CD4-positive, alpha-beta T cell treated with Interleukin-17A for 1 hour (primary cell): ENCODE results near the gene ABI3.

Source experiments
- DNase-seq: peaks from one replicate; pipeline ENCODE4 v3.0.0-alpha.2; 2020

Gene ABI3

DNA sequence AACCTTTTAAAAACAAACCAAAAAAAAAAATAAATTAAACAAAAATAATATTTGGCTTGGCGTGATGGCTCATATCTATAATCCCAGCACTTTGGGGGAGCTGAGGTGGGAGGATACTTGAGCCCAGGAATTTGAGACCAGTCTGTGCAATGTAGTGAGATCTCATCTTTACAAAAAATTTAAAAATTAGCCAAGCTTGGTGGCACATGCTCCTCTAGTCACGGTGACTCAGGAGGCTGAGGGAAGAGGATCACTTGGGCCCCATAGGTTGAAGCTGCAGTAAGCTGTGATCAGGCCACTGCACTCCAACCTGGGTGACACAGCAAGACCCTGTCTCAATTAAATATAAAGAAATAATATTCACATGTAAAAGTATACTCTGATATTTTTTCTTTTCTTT, 12.3 kb upstream of the ABI3 start:
- DNase-seq: no peak

DNA sequence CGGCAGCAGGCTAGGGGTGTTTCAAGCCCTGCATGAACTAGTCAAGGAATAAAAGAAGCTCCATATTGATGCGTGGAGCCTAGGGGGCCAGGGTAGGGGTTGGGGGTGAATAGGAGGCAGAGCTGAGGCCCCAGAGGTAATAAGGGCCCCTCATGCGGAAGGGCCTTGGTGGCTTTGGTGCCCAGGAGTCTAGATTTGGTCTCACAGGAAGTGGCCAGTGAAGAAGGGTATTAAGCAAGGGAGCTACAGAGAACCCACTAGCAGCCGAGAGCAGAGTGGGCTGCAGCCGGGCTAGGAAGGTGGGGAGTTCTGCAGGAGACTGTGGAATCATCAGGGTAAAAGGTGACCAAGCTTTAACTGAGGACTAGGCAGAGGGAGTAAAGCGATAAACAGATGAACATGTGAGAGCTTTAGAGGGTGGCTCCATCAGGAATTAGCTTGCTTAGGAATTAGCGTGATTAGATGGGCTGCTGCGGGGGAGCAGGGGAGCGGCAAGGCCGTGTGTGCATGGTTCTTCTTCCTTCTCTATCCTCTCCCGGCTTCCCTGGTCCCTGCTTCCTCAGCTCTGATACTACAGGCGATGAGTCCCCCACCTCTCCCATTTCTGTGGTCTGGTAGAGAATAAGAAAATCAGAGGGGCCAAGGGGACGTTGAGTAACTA, 10.0 kb upstream of the ABI3 start:
- no peak for DNase-seq

DNA sequence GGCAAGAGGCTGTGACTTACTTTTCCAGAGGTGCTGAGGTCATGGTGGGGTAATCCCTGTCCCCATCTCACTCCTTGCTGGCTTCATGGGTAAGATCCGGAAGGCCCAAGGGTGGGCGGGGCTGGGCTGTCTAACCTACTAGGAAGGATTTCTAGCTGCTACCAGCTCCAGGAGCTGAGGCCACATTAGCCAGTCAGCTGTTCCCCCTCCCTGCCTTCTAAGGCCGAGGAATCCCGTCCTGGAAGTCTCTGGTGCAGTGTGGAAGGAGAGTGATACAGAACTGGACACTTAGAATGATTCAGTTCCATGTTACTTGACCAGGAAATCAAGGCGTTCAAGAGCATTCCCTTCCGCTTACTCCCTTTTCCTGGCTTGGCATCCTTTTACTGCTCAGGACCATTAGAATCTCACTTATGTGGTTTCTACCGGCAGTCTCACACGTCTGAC, 9.0 kb upstream of the ABI3 start:
- no peak for DNase-seq

DNA sequence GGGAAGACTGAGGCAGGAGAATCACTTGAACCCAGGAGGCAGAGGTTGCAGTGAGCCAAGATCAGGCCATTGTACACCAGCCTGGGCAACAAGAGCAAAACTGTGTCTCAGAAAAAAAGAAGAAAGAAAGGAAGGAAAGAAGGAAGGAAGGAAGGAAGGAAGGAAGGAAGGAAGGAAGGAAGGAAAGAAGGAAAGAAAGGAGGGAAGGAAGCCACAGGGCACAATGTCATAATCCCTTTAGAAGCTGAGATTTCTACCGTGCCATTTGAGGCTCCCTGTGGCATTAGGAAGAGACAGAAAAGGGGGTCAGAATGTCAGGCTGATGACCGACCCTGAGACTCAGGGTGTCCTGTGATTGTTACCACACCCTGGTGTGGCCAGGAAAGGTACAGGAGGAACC, 6.7 kb upstream of the ABI3 start:
- no peak for DNase-seq

DNA sequence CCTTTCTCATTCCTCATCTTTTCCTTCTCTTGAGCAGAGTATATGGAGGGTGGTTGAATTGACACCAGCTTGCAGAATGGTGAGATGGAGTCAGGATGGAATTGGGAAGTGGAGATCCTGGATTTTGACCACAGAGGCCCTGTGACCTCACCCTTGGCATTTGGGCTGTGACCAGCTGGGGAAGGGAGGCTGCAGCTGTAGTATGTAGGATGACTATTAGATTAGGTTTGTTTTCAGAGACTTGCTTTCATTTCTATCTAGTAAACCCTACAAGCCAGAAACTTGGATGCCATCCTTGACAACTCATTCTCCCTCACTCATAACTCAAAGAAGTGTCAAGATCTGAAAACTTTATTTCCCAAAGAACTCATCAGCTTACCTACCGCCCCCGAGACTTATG, 6.0 kb upstream of the ABI3 start:
- DNase-seq: no peak

DNA sequence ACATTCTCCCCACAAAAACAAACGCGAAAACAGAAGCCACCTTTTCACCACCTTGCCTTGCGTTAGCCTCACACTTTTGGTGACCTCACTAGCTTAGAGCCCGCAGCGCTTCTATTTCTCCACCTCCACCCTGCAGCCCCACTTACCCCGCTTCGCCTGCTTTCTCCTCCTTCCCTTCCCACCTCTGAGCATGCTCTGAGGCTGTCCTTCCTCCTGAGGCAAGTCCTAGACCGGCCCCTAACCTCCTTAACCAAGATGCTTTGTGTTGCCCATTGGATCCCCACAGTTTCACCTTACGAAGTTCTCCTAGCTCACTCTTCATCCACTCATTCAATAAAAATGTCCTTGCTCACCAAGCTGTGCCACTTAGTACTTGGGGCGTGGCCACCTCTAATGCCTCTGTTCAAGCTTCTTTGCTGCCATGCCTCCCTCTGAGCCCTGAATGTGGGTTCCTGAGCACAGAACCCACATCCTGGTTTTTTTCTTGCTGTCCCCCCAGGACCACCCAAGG, 1.4 kb upstream of the ABI3 start:
- peak; percentile 36 for DNase-seq

DNA sequence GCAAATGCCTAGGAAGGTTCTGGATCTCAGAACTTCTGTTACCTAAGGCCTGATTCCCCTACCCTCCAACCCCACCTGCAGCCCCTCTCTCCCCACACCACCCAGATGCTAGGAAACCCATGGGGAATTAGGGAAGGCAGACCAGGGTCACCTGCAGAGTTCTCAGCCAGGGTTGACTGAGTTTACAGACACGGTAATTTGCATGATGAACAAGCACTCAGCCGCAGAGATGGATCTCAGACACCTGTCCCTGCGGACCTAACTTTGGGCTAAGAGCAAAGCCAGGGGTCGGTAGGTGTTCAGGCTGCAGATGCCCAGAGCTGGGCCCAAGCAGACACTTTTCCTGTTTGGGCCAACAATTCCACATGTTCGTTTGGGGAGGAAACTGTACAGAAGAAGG, 2.9 kb downstream of the ABI3 start:
- DNase-seq: no peak

DNA sequence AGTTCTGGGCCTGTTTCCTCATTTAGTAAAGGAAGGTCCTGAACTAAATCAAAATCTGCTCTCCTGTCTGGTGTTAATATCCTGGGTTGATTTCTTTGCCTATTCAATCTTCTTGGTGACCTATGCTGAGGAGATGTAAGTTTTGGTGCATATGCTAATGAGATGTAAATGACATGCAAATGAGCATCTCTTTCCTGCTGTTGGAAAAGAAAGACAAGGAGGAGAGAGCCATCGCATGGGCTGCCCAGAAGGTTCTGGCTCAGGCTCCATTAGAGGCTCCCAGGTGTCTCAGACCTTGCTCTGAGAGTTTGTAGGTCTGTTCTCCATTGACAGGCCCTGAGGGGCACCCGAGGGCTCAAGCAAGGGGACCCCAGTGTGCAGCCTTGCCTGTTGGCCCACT, 3.3 kb downstream of the ABI3 start:
- no peak for DNase-seq

DNA sequence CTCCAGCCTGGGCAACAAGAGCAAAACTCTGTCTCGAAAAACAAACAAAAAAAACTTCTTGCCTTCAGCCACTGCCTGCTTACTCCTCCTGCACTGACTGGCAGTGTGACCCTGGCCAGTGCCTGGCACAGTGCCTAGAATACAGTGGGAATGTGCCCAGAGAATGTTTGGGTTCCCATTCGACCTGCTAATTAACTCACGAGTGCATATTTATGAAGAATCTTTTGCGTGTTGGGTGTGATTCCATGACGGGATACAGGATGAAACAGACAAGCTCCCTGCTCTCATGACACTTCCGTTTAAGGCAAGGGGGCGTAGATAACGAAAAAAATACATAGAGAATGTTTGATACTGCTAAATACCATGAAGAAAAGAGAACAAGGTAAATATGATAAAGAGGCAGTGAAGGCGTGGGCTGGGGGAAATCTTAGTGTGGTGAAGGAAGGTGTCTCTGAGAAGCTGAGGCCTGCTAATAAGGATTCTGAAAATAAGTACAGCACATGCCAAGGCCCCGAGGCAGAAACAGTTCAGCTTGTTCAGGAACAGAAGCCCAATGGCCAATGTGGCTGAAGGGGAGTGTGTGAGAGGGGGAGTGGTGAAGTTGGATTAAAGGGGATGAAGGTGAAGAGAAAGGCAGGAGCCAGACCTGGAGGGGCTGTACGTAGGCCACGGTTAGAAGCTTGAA, 4.3 kb downstream of the ABI3 start:
- no peak for DNase-seq

DNA sequence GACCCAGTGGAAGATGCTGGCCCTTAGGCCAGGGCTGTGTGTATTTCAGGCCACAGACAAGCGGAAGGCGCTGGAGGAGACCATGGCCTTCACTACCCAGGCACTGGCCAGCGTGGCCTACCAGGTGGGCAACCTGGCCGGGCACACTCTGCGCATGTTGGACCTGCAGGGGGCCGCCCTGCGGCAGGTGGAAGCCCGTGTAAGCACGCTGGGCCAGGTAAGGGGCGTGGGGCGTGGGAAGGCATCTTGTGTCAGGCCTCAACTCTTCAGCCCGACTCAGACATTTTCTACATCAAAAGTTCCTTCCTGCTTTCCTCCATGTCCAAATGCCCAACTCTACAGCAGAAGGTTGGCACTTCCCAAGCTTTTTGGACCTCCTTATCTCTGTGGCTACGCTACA, 6.0 kb downstream of the ABI3 start:
- no peak for DNase-seq

DNA sequence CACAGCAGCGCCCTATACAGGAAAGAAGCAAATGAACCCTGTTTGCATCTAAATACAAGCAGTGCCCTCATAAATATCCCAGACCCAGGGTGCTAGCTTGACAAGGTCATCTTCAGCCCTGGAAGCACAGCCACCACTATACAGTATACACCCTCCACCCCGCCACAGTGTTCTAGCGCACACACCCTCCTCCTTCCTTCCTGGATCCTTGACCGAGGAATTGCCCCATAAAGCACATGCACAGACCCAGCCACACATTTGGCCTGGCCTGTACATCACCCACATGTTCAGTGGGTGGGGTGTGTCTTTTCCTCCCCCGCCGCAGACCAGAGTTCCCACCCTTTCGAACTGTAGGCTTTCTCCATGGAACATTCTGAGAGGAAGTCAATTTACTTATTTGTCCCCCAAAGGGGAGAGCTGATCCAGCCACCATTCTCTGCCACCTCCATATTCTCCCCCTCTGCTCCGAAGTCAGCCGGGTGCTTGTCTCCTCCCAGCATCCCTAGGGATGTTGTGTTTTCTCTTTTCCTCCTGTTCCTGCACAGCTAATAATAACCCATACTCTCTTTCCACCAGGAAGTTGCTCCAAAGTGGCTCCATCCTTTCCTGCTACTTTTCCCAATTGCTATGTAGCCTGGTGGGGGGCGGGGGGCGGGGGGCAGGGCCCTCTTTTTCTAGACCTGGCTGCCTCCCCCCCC, 6.6 kb downstream of the ABI3 start:
- DNase-seq: peak; percentile 30

DNA sequence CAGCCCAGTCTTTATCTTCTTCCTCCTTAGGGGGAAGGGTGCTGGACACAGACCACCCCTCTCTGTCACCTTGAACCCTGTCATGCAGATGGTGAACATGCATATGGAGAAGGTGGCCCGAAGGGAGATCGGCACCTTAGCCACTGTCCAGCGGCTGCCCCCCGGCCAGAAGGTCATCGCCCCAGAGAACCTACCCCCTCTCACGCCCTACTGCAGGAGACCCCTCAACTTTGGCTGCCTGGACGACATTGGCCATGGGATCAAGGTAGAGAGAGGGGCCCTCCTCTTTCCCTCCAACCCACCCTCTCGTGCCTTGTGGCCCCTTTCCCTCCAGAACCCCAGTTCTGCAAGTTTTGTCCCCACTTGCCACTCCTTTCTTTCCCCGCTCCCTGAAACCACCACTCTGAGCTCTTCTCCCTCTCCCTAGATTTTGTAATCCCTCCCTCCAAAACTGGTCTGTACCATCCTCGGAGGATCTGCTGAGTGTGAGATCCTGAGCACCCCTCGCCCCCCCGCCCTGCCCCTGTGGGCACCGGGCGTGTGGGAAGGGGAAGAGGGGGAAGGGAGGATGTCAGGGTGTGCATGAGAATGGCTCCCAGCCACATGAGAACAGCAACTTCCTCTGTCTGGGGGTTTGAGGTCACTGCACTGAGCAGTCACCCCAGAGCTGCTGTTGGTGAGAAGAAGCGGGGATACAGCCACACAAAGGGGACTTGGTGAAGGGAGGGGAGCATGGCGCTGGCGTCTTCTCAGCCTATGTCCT, 7.3 kb downstream of the ABI3 start:
- peak; percentile 87 for DNase-seq

DNA sequence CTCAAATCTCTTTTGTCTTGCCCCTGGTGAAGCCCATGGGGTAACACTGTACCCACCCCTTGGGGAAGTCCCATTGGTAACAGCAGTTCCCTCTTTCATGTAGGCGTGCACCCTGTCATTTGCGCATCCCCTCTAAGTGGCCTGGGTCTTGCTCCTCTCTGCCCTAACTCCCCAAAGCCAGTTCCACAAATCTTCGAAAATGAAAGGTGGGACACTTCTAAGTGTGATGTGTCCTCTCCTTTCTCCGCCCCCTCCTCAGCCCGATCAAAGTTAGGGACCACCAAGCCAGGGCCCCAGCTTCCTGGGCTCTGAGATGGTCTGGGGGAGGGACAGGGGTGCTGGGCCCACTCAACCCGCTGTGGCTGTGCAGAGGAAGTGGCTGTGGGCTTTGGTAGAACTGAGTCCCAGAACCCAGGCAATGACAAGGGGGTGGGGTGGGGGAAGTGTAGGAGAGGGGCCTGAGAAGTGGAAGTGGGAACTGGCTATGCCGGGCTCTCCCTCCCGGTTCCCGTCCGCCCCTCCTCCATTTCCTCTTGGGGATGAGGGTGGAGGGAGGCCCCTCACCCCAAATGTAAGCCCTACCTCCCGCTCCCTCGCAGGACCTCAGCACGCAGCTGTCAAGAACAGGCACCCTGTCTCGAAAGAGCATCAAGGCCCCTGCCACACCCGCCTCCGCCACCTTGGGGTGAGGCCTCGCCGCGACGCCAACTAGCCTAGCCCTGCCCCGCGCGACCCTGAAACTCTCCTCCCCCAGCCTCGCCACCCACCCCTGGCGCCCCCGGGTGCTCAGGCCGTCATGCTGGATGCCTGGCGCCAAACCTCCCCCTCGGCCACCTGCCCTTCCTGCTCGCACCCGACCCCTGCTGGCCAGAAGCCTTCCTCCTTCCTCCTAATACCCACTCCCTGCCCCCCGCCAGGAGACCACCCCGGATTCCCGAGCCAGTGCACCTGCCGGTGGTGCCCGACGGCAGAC, 8.7 kb downstream of the ABI3 start:
- peak; percentile 81 for DNase-seq

DNA sequence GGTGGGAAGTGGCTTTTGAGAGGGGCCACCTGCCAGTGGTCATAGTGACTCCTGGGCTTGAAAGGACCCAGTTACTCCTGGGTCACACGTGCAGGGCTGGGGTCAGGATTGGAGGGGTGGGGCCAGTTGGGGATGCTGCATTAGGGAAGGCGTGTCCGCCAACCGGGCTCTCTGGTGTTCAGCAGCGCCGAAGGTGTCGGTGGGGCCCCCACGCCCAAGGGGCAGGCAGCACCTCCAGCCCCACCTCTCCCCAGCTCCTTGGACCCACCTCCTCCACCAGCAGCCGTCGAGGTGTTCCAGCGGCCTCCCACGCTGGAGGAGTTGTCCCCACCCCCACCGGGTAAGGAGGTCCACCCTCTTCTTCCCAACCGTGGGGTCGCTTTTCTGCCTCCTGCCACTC, 9.5 kb downstream of the ABI3 start:
- no peak for DNase-seq

DNA sequence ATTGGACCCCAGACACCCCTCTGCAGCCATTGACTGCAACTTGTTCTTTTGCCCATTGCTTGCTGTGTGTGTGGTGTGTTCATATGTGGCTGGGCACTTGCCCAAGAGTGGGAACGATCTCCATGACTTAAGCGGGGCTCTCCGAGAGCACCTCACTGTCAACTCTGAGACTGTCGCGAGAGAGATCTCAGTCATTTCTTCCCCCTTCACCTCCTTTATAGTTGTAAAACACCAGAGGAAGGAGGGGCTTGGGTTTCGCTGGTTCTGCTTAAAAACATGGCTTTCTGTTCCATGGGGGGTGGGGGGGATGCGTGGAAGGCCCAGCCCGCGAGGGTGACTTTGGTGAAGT, 12.6 kb downstream of the ABI3 start:
- no peak for DNase-seq

DNA sequence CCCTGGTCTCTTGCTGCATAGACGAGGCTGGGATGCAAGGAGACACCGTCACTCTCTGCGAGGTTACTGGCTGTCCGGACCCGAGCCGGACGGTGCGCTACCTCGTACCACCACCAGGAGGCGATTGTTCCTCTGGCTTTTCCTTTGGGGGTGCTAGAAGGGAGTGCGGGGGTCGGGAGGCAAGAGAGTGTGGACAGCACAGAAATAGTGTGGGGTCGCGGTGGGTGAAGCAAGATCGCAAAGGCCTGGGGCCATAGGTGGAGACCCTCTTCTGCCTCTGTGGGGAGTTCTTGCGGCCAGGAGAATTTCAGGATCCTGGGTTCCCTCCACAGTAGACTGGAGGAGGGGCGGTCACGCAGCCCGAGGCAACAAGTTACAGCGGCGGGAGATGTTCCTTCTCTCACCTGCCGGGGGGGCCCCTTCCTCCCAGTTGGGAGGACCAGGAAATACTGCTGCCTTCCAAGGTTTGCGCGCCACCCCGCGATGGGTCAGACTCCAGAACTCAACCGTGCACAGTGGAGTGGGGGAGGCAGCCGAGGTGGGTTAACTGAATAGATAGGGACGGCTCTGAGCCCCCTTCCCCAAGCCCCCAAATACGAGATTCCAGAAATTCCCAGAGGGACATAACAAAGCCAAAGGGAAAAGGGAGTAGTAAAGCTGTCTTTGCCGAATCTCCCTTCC, 13.2 kb downstream of the ABI3 start:
- peak; percentile 75 for DNase-seq

DNA sequence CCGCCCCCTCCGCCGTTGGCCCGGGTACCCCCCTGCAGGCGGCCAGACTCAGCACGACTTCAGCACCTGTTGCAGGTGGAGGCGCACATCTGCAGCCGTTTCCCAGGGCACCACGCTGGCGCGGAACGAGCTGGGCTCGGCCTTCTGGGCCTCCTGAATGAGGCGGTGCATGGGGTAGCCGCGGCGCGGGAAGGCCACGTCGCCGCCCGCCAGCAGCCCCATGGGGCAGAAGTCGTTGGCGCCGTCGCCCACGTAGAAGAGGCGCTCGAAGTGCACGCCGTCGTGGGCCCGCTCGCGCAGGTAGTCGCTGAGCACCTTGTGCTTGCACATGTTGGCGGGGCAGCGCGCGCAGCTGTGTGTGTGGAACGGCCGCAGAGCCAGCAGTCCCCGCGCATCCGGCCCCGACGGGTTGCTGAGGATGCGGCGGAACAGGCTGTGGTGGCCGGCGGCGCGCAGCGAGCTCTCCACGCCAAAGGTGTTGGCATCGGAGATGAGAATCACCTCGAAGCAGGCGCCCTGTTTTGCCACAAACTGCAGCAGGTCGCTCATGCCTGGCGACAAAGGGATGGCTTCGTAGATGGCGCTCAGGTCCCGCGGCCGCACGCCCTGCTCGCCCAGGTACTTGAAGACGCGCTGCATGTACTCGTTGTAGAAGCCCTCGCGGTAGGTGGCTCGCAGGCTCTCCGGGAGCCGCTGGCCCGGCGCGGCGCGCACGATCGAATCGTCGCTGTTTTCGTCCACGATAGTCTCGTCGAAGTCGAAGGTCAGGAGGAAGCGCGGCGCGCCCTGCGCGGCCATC, 13.9 kb downstream of the ABI3 start:
- DNase-seq: peak; percentile 60

DNA sequence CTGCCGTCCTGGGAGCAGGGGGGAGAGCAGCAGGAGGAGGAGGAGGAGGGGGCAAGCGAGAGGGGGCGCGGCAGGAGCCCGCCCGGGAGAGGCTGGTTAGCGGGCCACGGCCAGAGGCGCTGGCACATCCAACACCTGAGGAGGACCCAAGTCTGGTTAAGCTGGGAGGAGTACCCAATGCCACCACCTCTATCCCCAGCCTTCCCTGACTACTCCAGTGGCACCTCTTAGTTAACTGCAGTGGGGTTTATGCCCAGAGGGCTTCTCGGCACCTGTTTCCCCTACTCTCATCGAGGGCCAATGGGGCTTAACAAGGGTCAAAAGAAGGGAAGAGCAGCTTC, 14.5 kb downstream of the ABI3 start:
- no peak for DNase-seq

DNA sequence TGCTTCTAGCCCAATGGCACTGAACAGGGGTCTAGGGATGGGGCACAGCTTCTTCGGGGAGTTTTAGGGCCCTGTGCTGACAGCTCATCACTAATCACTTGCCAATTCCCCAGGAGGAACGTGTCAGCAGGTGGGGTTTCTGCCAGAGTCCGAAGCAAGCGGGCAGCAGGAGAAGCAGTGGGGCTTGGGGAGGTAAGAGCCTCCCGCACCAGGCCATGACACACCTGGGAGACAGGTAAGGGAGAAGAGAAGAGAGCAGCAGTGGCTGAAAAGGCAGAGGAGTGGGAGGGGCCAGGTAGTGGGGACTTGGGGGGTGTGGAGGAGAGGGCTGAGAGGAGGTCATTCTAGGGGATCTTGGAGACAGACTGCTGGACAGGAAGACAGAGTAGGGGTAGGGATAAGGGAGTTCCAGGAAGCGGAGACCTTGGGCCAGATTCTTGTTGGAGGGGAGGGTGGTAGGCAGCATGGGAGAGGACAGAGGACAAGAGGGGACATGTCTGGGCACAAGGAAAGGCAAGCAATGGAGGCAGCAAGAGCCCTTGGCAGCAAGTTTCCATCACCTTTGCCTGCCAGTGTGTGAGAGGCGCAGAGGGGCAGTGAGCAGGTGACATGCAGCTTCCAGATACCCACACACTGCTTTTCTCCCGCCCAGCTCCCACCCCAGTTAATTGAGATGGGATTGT, 15.2 kb downstream of the ABI3 start:
- no peak for DNase-seq

DNA sequence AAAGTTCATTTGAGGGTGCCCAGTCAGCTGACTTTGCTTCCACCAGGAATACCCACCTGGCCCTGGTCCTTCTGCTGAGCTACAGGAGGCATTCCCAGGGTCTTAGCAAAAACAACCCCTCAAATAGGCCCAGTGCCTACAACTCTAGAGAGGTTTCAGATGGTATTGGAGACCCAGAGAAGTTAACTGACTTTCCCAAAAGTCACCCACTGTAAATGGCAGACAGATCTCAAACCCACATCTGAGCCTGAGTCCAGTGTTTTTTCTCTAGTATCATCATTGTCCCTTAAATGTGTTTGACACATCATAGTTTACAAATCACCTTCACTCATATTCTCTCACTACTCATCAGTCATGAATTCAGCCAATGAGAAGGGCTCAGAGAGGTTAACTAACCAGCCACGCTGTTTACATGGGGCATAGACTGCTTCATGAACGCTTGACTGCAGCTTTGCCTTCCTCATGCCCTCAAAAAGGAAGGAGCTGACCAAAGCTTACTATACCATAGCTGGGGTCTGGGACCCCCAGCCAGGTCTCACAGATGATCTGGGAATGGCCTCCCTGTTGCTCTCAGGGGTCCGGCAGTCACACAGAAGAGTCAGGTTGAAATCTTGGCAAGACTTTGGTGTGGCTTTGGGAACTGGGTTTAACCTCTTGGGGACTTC, 16.4 kb downstream of the ABI3 start:
- DNase-seq: no peak
